Measurements from ENCODE around the gene SYT5.
A peak's percentile ranks its signal among the peaks of the same experiment; 100 is the strongest.

DNA sequence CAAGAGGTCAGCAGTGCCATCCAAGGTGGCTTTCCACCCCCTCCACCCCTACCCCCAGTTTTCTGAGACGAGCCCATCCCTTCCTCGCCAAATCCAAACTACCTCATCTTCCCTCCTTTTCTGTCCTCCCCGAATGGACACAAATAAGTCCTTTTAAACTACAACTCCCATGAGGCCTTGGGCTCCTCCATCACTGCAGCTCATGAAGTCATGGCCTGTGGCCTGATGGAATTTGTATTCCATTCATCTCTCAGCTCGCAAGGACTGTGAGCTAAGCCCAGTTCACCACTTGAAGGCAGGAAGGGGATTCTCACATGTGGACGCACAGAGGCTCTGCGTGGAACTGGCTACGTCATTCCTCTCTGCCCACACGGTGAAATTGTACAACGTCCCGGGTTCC is 16.7 kb upstream of the SYT5 start:
- TF ChIP-seq, protein P1, sequence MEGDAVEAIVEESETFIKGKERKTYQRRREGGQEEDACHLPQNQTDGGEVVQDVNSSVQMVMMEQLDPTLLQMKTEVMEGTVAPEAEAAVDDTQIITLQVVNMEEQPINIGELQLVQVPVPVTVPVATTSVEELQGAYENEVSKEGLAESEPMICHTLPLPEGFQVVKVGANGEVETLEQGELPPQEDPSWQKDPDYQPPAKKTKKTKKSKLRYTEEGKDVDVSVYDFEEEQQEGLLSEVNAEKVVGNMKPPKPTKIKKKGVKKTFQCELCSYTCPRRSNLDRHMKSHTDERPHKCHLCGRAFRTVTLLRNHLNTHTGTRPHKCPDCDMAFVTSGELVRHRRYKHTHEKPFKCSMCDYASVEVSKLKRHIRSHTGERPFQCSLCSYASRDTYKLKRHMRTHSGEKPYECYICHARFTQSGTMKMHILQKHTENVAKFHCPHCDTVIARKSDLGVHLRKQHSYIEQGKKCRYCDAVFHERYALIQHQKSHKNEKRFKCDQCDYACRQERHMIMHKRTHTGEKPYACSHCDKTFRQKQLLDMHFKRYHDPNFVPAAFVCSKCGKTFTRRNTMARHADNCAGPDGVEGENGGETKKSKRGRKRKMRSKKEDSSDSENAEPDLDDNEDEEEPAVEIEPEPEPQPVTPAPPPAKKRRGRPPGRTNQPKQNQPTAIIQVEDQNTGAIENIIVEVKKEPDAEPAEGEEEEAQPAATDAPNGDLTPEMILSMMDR (IDR thresholded peaks at IDR 0.05 in 2 of 3, conservative IDR thresholded peaks at IDR 0.05 in 1 of 3; ENCODE audit: borderline replicate concordance in 1 of 3, insufficient read depth in 1 of 3, low read depth in 2 of 3, low read length in 2 of 3), result no peak
- TF ChIP-seq, protein P2, sequence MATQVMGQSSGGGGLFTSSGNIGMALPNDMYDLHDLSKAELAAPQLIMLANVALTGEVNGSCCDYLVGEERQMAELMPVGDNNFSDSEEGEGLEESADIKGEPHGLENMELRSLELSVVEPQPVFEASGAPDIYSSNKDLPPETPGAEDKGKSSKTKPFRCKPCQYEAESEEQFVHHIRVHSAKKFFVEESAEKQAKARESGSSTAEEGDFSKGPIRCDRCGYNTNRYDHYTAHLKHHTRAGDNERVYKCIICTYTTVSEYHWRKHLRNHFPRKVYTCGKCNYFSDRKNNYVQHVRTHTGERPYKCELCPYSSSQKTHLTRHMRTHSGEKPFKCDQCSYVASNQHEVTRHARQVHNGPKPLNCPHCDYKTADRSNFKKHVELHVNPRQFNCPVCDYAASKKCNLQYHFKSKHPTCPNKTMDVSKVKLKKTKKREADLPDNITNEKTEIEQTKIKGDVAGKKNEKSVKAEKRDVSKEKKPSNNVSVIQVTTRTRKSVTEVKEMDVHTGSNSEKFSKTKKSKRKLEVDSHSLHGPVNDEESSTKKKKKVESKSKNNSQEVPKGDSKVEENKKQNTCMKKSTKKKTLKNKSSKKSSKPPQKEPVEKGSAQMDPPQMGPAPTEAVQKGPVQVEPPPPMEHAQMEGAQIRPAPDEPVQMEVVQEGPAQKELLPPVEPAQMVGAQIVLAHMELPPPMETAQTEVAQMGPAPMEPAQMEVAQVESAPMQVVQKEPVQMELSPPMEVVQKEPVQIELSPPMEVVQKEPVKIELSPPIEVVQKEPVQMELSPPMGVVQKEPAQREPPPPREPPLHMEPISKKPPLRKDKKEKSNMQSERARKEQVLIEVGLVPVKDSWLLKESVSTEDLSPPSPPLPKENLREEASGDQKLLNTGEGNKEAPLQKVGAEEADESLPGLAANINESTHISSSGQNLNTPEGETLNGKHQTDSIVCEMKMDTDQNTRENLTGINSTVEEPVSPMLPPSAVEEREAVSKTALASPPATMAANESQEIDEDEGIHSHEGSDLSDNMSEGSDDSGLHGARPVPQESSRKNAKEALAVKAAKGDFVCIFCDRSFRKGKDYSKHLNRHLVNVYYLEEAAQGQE (IDR thresholded peaks at IDR 0.05; ENCODE audit: low read depth), result no peak
- no peak for TF ChIP-seq EZH2 (IDR thresholded peaks at IDR 0.05)
- TF ChIP-seq POLR2A (IDR thresholded peaks at IDR 0.05; ENCODE audit: borderline replicate concordance, extremely low read depth, insufficient read depth, insufficient read length), result no peak
- no peak for TF ChIP-seq JUND (IDR thresholded peaks at IDR 0.05)
- TF ChIP-seq, protein P3, sequence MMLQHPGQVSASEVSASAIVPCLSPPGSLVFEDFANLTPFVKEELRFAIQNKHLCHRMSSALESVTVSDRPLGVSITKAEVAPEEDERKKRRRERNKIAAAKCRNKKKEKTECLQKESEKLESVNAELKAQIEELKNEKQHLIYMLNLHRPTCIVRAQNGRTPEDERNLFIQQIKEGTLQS (IDR thresholded peaks at IDR 0.05), result no peak
- no peak for TF ChIP-seq SRF (IDR thresholded peaks at IDR 0.05; ENCODE audit: low read depth)
- TF ChIP-seq SIN3A (IDR thresholded peaks at IDR 0.05; ENCODE audit: low read depth), result no peak
- TF ChIP-seq POLR2AphosphoS5 (IDR thresholded peaks at IDR 0.05; ENCODE audit: low read depth, low read length), result no peak
- TF ChIP-seq YY1 (IDR thresholded peaks at IDR 0.05; ENCODE audit: extremely low read depth, insufficient replicate concordance, low read depth, low read length), result peak; percentile 11
- no peak for TF ChIP-seq SP1 (IDR thresholded peaks at IDR 0.05; ENCODE audit: low read depth)
- TF ChIP-seq EZH2phosphoT487 (IDR thresholded peaks at IDR 0.05; ENCODE audit: borderline replicate concordance), result no peak
- TF ChIP-seq RAD21 (IDR thresholded peaks at IDR 0.05; ENCODE audit: low read depth), result no peak
- TF ChIP-seq ZFX (IDR thresholded peaks at IDR 0.05), result no peak
